Stomach (tissue), 9 donors: Measurements from ENCODE around the gene POU5F1. TPM values are rescaled to one million over a fixed set of nuclear protein-coding genes. Genes with fewer than 3 reads are reported as not detected.
"Not testable (repeated sequence)": the region's sequence is repeated elsewhere in the genome, so short reads cannot be mapped to it uniquely, and the experiment has no call there.

Experiments used
- DNase-seq, 2 donors: peaks; one replicate each; pipeline versions ENCODE4 v3.0.0 to v3.0.0-alpha.2; 2013 to 2019
- H3K27ac ChIP-seq, 5 donors: fragments of 200-600 bp in 4 of 5; sonication (generic) in 4 of 5; one replicate each; pipeline ENCODE4 v1.5.1; 2013 to 2019; ENCODE audit warnings: mild to moderate bottlenecking in 1 of 5, moderate library complexity in 1 of 5
- H3K27me3 ChIP-seq, 3 donors: fragments of 200-600 bp; sonication (generic); one replicate each; pipeline ENCODE4 v1.5.1; 2017 to 2019; ENCODE audit warnings: mixed run types in 1 of 3
- H3K36me3 ChIP-seq, 4 donors: fragments of 200-600 bp; sonication (generic); 1 replicate in 3 of 4; 2 replicates in 1 of 4; pipeline ENCODE4 v1.5.1; 2016 to 2019
- H3K4me1 ChIP-seq, 4 donors: fragments of 200-600 bp; sonication (generic); one replicate each; pipeline ENCODE4 v1.5.1; 2016 to 2019
- H3K4me3 ChIP-seq, 4 donors: fragments of 200-600 bp; sonication (generic) in 3 of 4; one replicate each; pipeline ENCODE4 v1.5.1; 2016 to 2019; ENCODE audit warnings: mild to moderate bottlenecking in 1 of 4
- H3K9me3 ChIP-seq, 4 donors: fragments of 200-600 bp; sonication (generic); one replicate each; pipeline ENCODE4 v1.5.1; 2016 to 2019
- EP300 ChIP-seq: sonication (generic); formaldehyde crosslinking; IDR thresholded peaks from one replicate; pipeline ENCODE4 v1.6.1; 2017; ENCODE audit warnings: antibody characterized with exemption
- POLR2A ChIP-seq, 4 donors: fragments of 450-650 bp; IDR thresholded peaks; one replicate each; pipeline ENCODE4 v1.6.1; 2016; ENCODE audit warnings: antibody characterized with exemption in 4 of 4, control low read depth in 2 of 4, mild to moderate bottlenecking in 1 of 4, moderate library complexity in 1 of 4
- POLR2AphosphoS5 ChIP-seq, 3 donors: sonication (generic); formaldehyde crosslinking; IDR thresholded peaks; one replicate each; pipeline ENCODE4 v1.6.1; 2016; ENCODE audit warnings: antibody characterized with exemption in 3 of 3
- WGBS, 5 donors: extraction: QIAGEN DNeasy Blood & Tissue Kit in 3 of 5; methylation state at CpG; one replicate each; pipeline versions ENCODE4 v1.1.5 to v1.1.7; 2013 to 2018; 5-methylcytosine and 5-hydroxymethylcytosine counted together
- intact Hi-C: fragments of 100-400 bp; cut with DNase I; formaldehyde crosslinking; loops from one replicate; pipeline ENCODE4 v1.15.1; 2023; ENCODE audit warnings: low total_unique reads
- polyA plus RNA-seq, 3 donors: library from polyadenylated mRNA; stranded (reverse); fragments of 200-250 nt; gene quantifications; one replicate each; pipeline ENCODE4 v1.2.3, GENCODE V29; 2013
- total RNA-seq, 5 donors: library from RNA; depleted of rRNA; stranded (reverse); fragments of >200 nt; gene quantifications; one replicate each; pipeline versions ENCODE4 v1.1.0 to v1.2.3, GENCODE V29; 2014 to 2016
- TF ChIP-seq, protein P1 (sequence below), 7 experiments: fragments of 450-650 bp in 4 of 7; fragments of 200-600 bp in 3 of 7; sonication (generic) in 3 of 7; IDR thresholded peaks; one replicate each; pipeline ENCODE4 v1.5.1; 2016 to 2019; ENCODE audit warnings: antibody characterized with exemption in 7 of 7, control low read depth in 2 of 7, mild to moderate bottlenecking in 1 of 7
- donor health status: healthy with polysubstance abuse.
- donor health status: Bipolar disorder and iron deficiency.
- donor health status: healthy.

The POU5F1 gene
- total and polyA plus RNA-seq, 8 donors: 2.6 to 155 (median 47.5) TPM; not detected in 1

DNA sequence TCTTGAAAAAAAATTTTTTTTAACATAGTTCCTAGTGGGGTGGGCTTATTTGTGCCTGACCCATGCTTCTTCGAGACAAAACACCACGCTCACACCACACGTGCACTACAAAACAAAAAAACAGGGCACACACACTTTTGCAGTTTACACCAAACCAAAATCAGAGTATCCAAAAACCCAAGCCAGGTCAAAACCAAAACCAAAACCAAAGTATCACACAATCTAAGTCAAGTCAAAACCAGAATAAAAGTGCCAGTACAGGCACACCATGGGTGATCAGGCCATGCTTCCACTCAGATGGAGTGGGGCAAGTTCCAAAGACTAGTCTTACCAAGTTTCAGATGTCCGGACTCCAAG is 15.2 kb upstream of the POU5F1 start:
- Histone ChIP-seq H3K27ac (peak overlapping the region; percentile 89 to 99 (median 93)), H3K4me1 (peaks cover 5 to 15% (median 11%) of the 10 kb centered on the region in 4 donors), H3K4me3 (peak overlapping the region; percentile 33 to 45 (median 42))
- H3K36me3 ChIP-seq, intact Hi-C loops, H3K9me3 ChIP-seq, DNase-seq, H3K27me3 ChIP-seq: not testable (repeated sequence)
- WGBS, 5 donors: 21 to 41% (median 33%) methylated on average over 4 of the region's 4 CpGs
- TF ChIP-seq POLR2A (IDR thresholded peaks at IDR 0.05): peak in 2 of 4 donors; percentile 5 to 23

DNA sequence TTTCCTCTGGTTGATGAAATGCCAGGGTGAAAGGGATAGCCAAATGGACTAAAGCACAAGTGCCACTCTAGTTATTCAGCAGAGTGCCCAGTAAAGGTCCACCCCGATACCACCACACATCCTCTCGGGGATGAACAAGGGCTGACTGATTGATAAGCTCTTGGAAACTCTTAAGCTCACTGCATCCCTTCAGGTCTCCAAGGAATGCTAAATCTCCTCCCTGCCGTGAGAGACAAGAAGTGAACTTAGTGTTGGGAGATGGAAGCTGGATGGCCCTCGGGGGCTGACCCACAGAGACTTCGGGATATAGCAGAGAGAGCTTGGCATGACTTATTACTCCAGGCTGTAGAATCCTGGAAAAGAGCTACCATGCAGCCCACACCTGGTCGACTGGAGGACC is 13.4 kb upstream of the POU5F1 start:
- H3K27me3 ChIP-seq, DNase-seq, intact Hi-C loops, H3K9me3 ChIP-seq: not testable (repeated sequence)
- 28 to 57% (median 52%) methylated on average over 6 of the region's 6 CpGs for WGBS, 5 donors
- Histone ChIP-seq H3K4me1 (peaks cover 23 to 30% (median 24%) of the 10 kb centered on the region in 4 donors), H3K27ac (peak overlapping the region; percentile 3 to 96 (median 29)), H3K36me3 (peaks cover 0 to 13% (median 6%) of the 10 kb centered on the region in 4 donors), H3K4me3 (peak overlapping the region; percentile 30 to 45 (median 36))

DNA sequence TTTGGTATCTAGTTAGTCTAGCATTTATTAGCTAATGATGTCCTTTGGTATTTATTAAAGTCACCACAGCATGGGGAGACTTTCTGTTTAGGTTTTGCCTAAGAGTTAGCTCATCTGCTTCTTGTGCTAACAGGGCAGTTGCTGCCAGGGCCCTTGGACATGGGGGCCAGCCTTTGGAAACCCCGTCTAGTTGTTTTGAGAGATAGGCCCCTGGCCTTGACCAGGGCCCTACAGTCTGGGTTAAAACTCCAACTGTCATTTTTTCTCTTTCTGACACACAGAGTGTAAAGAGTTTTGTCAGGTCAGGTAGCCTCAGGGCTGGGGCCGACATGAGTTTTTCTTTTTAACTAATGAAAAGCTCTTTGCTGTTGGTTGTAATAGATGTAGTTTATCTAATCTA is 12.8 kb upstream of the POU5F1 start:
- WGBS, 5 donors: 30 to 86% (median 37%) methylated on average over 2 of the region's 2 CpGs
- not testable (repeated sequence) for DNase-seq

DNA sequence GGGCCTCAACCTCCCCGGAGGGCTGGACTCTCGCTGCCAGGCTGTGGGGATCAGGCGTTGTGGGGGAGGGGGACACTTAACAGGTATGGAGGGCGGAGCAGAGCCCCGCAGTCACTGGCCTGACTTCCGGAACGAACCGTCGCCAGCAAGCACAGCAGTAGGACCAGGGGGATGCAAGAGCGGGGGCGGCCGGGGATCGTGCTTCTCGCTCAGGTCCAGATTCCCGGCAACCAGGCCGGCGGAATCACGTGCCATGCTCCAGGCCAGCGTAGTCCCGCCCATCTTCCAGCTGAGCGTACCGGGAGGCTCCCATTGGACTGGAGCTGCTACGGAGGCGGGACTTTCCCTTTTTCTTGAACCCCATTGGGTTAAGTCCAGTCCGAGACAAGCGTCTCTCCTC is 10.0 kb upstream of the POU5F1 start:
- H3K9me3 ChIP-seq: no peaks in the 10 kb centered on the region
- H3K4me1 ChIP-seq: peaks cover 33 to 51% (median 46%) of the 10 kb centered on the region in 4 donors
- no peak for TF ChIP-seq EP300
- peak in 1 of 3 donors; percentile 10 for TF ChIP-seq POLR2AphosphoS5 (IDR thresholded peaks at IDR 0.05)
- H3K27me3 ChIP-seq: no peaks in the 10 kb centered on the region
- H3K36me3 ChIP-seq: peaks cover 0 to 28% (median 14%) of the 10 kb centered on the region in 4 donors
- H3K27ac ChIP-seq: peak overlapping the region in 2 of 5 donors; percentile 52 to 55
- 53 to 85% (median 78%) methylated on average over 20 to 26 of the region's 26 CpGs for WGBS, 5 donors
- H3K4me3 ChIP-seq: peak overlapping the region; percentile 12 to 47 (median 22)
- DNase-seq: peak in 1 of 2 donors; percentile 80
- intact Hi-C loops: no loop called here

More for the DNA sequence above, 12.8 kb upstream of the POU5F1 start:
- intact Hi-C loops, H3K9me3 ChIP-seq, H3K27me3 ChIP-seq: not testable (repeated sequence)
- peak overlapping the region; percentile 30 to 45 (median 36) for H3K4me3 ChIP-seq
- H3K36me3 ChIP-seq: peaks cover 0 to 13% (median 6%) of the 10 kb centered on the region in 4 donors
- H3K27ac ChIP-seq: peak overlapping the region in 3 of 5 donors; percentile 17 to 96 (median 29)
- H3K4me1 ChIP-seq: peaks cover 27 to 32% (median 30%) of the 10 kb centered on the region in 4 donors

DNA sequence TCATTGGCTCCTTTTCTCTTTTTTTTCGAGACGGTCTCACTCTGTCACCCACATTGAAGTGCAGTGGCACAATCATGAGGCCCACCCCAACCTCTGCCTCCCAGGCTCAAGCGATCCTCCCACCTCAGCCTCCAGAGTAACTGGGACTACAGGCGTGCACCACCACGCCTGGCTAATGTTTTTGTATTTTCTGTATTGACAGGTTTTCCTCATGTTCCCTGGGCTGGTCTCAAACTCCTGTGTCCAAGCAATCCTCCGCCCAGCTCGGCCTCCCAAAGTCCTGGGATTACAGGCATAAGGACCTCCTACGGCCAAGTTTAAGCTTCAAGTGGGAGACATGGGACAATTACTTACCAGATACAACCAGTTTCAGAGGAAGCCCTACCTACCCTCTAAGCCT is 9.4 kb upstream of the POU5F1 start:
- TF ChIP-seq EP300 (no peak), POLR2A (IDR thresholded peaks at IDR 0.05) (no peak), POLR2AphosphoS5 (IDR thresholded peaks at IDR 0.05) (no peak)
- TF ChIP-seq, protein P1, sequence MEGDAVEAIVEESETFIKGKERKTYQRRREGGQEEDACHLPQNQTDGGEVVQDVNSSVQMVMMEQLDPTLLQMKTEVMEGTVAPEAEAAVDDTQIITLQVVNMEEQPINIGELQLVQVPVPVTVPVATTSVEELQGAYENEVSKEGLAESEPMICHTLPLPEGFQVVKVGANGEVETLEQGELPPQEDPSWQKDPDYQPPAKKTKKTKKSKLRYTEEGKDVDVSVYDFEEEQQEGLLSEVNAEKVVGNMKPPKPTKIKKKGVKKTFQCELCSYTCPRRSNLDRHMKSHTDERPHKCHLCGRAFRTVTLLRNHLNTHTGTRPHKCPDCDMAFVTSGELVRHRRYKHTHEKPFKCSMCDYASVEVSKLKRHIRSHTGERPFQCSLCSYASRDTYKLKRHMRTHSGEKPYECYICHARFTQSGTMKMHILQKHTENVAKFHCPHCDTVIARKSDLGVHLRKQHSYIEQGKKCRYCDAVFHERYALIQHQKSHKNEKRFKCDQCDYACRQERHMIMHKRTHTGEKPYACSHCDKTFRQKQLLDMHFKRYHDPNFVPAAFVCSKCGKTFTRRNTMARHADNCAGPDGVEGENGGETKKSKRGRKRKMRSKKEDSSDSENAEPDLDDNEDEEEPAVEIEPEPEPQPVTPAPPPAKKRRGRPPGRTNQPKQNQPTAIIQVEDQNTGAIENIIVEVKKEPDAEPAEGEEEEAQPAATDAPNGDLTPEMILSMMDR (IDR thresholded peaks at IDR 0.05): no peak
- H3K4me1 ChIP-seq: peaks cover 33 to 55% (median 47%) of the 10 kb centered on the region in 4 donors
- no peak for DNase-seq
- intact Hi-C loops: no loop called here
- 90 to 98% (median 95%) methylated on average over 8 of the region's 8 CpGs for WGBS, 5 donors
- H3K27ac ChIP-seq: peak overlapping the region in 2 of 5 donors; percentile 52 to 55
- no peaks in the 10 kb centered on the region for H3K27me3 ChIP-seq
- no peaks in the 10 kb centered on the region for H3K9me3 ChIP-seq
- H3K4me3 ChIP-seq: peak overlapping the region in 3 of 4 donors; percentile 12 to 47 (median 32)
- H3K36me3 ChIP-seq: peaks cover 0 to 34% (median 20%) of the 10 kb centered on the region in 4 donors

DNA sequence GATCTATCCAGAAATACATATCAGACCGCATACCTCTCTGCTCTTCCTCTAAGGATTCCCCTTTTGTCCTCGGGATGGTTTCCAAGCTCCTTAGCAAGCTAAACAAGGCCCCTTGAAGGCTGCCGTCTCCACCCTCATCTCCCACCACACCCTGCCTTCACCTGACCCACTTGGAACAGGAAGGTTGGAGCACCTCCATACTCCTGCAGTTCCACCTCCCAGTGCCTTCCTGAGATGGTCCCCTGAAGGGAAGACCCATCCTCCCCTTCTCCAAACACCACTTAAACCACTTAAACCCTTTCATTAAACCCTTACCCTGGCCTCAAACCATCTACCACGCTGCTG is 8.5 kb upstream of the POU5F1 start:
- Histone ChIP-seq H3K4me1 (peaks cover 32 to 55% (median 47%) of the 10 kb centered on the region in 4 donors), H3K9me3 (no peaks in the 10 kb centered on the region), H3K27me3 (no peaks in the 10 kb centered on the region), H3K36me3 (peaks cover 0 to 37% (median 26%) of the 10 kb centered on the region in 4 donors), H3K4me3 (peak overlapping the region in 1 of 4 donors; percentile 31), H3K27ac (peak overlapping the region in 4 of 5 donors; percentile 15 to 58 (median 46))
- intact Hi-C loops: no loop called here
- DNase-seq: no peak
- TF ChIP-seq POLR2A (IDR thresholded peaks at IDR 0.05) (no peak), EP300 (no peak), POLR2AphosphoS5 (IDR thresholded peaks at IDR 0.05) (no peak)
- TF ChIP-seq, protein P1 (IDR thresholded peaks at IDR 0.05): no peak
- WGBS, 5 donors: 41 to 69% (median 53%) methylated on average over 4 of the region's 4 CpGs
